HepG2 (cell line): Measurements from ENCODE around the gene MCM10. TPM values are rescaled to one million over a fixed set of nuclear protein-coding genes. Genes with fewer than 3 reads are reported as not detected.

Experiments used
- ATAC-seq: fragments of 200-7000 bp; cut with Tn5 transposase; 3 replicates; pipeline ENCODE4 v1.9.1; 2020; ENCODE audit warnings: mild to moderate bottlenecking, moderate library complexity
- BruUV-seq: library from RNA; stranded (reverse); fragments of 400-500 nt; replicated peaks from 2 replicates; lab custom pipeline; 2021; lab: Mats Ljungman, UMichigan
- CTCF ChIA-PET: fragments of 300-600 bp; formaldehyde crosslinking; extraction: SDS; loops from one replicate; lab custom pipeline; 2021; ENCODE audit warnings: low total read pairs, inconsistent platforms, low intra/inter-chr PET ratio; lab: Yijun Ruan, JAX
- POLR2A ChIA-PET: fragments of 350-600 bp; sonication (Branson Sonifier 250); formaldehyde crosslinking; loops from one replicate; lab custom pipeline; 2020; ENCODE audit warnings: antibody characterized with exemption, inconsistent platforms; lab: Yijun Ruan, JAX
- DNase-seq: peaks from one replicate; pipeline ENCODE4 v3.0.0-alpha.2; 2015; ENCODE audit warnings: low spot score
- FAIRE-seq: peaks from 3 replicates; lab custom pipeline; 2011; peaks lifted over from hg19 to GRCh38; lab: Jason Lieb, UNC
- H2AFZ ChIP-seq: one replicate; pipeline ENCODE4 v1.6.1; 2011; ENCODE audit warnings: low read length, inconsistent platforms
- H3K27ac ChIP-seq: fragments of 300-600 bp; 3 replicates; pipeline ENCODE4 v1.8.0; 2011; ENCODE audit warnings: mixed run types, mild to moderate bottlenecking, mixed read lengths, low read length, inconsistent platforms; ENCODE audit not compliant: insufficient read depth; ENCODE audit errors: extremely low read length
- H3K27me3 ChIP-seq, 2 experiments: fragments of 200-600 bp in 1 of 2; 2 replicates in 1 of 2; 3 replicates in 1 of 2; pipeline versions ENCODE4 v1.6.0 to v1.8.0; 2011; ENCODE audit warnings: low read length in 2 of 2, mild to moderate bottlenecking in 2 of 2, moderate library complexity in 2 of 2, inconsistent platforms in 1 of 2; ENCODE audit not compliant: insufficient read depth in 2 of 2, control insufficient read depth in 1 of 2
- H3K36me3 ChIP-seq, 2 experiments: fragments of 200-600 bp in 1 of 2; replicated peaks in 1 of 2; 2 replicates in 1 of 2; 3 replicates in 1 of 2; pipeline versions ENCODE4 v1.5.1 to v1.8.0; 2011; ENCODE audit warnings: low read length in 2 of 2, inconsistent platforms in 1 of 2; ENCODE audit not compliant: insufficient read depth in 2 of 2, control insufficient read depth in 1 of 2
- H3K4me1 ChIP-seq: 2 replicates; pipeline ENCODE4 v1.5.1; 2012; ENCODE audit warnings: low read length, inconsistent platforms; ENCODE audit not compliant: insufficient read depth
- H3K4me2 ChIP-seq: 2 replicates; pipeline ENCODE4 v1.6.0; 2011; ENCODE audit warnings: low read depth, low read length, inconsistent platforms
- H3K4me3 ChIP-seq, 3 experiments: fragments of 200-600 bp in 1 of 3; sonication (generic), shearing (Covaris generic) in 1 of 3; replicated peaks in 1 of 3; 2 replicates each; pipeline ENCODE4 v1.5.1; 2011 to 2016; ENCODE audit warnings: low read length in 3 of 3, inconsistent platforms in 2 of 3, low read depth in 2 of 3, mild to moderate bottlenecking in 2 of 3, control low read depth in 1 of 3, mixed read lengths in 1 of 3; ENCODE audit not compliant: insufficient read depth in 1 of 3
- H3K79me2 ChIP-seq: one replicate; pipeline ENCODE4 v1.6.1; 2011; ENCODE audit warnings: low read length, inconsistent platforms; ENCODE audit not compliant: insufficient read depth
- H3K9ac ChIP-seq: 2 replicates; pipeline ENCODE4 v1.6.0; 2011; ENCODE audit warnings: mild to moderate bottlenecking, low read depth, low read length, inconsistent platforms; ENCODE audit not compliant: insufficient read depth
- H3K9me3 ChIP-seq: 2 replicates; pipeline ENCODE4 v1.5.1; 2012; ENCODE audit warnings: mild to moderate bottlenecking, low read length
- H4K20me1 ChIP-seq: 2 replicates; pipeline ENCODE4 v1.6.0; 2011; ENCODE audit warnings: inconsistent platforms, mild to moderate bottlenecking, low read length, moderate library complexity; ENCODE audit not compliant: insufficient read depth
- HHEX ChIP-seq: IDR thresholded peaks from 2 replicates; pipeline ENCODE4 v1.6.1; 2016; ENCODE audit warnings: control low read depth
- SCMH1 ChIP-seq: sonication (generic); formaldehyde crosslinking; IDR thresholded peaks from 2 replicates; pipeline ENCODE4 v1.9.0; 2021; ENCODE audit warnings: missing genetic modification reagents, mild to moderate bottlenecking, borderline replicate concordance
- SUZ12 ChIP-seq: fragments of 150-350 bp; IDR thresholded peaks from 2 replicates; pipeline ENCODE4 v1.6.1; 2014; ENCODE audit warnings: low read depth, low read length
- ZNF737 ChIP-seq: sonication (generic); formaldehyde crosslinking; IDR thresholded peaks from 2 replicates; pipeline ENCODE4 v1.5.0; 2020; ENCODE audit warnings: missing genetic modification reagents, mild to moderate bottlenecking, borderline replicate concordance
- ZNF768 ChIP-seq: sonication (generic); formaldehyde crosslinking; IDR thresholded peaks from 2 replicates; pipeline ENCODE4 v1.4.0; 2020; ENCODE audit warnings: missing genetic modification reagents
- ZNF83 ChIP-seq: sonication (generic); formaldehyde crosslinking; IDR thresholded peaks from 2 replicates; pipeline ENCODE4 v1.4.0; 2020; ENCODE audit warnings: missing genetic modification reagents, mild to moderate bottlenecking, borderline replicate concordance
- WGBS: methylation state at CpG from one replicate; pipeline ENCODE4 v1.1.6; 2017; ENCODE audit warnings: low lambda C conversion rate; 5-methylcytosine and 5-hydroxymethylcytosine counted together
- in situ Hi-C: cut with HindIII; loops from 2 replicates; pipeline ENCODE4 v1.10.0; 2017; ENCODE audit warnings: low pct_unique_long_range_greater_than_20kb; ENCODE audit not compliant: extremely low pct_ligation_motif_present
- intact Hi-C: fragments of 100-400 bp; cut with micrococcal nuclease; formaldehyde crosslinking; loops from one replicate; pipeline ENCODE4 v1.10.0; 2022; ENCODE audit not compliant: unreplicated experiment
- polyA plus RNA-seq, 8 experiments: library from polyadenylated mRNA; depleted of rRNA in 3 of 8; stranded (reverse) in 7 of 8; unstranded in 1 of 8; fragments of >200 nt; fragmentation: Illumina TruSeq in 4 of 8; extraction: Trizol in 4 of 8; gene quantifications; 2 replicates each; pipeline versions ENCODE4 v1.2.1 to v1.2.3, GENCODE V29; 2011 to 2016; ENCODE audit warnings: low read depth in 4 of 8, missing spikeins in 1 of 8, mixed read lengths in 1 of 8; ENCODE audit not compliant: insufficient read depth in 1 of 8
- total RNA-seq, 5 experiments: library from RNA; depleted of rRNA; stranded (reverse); fragments of >200 nt; fragmentation: Illumina TruSeq; extraction: Trizol; gene quantifications; 2 replicates each; pipeline ENCODE4 v1.2.3, GENCODE V29; 2016; ENCODE audit warnings: low read depth in 1 of 5

The MCM10 gene
- total and polyA plus RNA-seq, 2 of the 13 experiments (the other 11 are each of a cell fraction or from before 2014, with no cell fraction given), result 2.8 to 31.3 TPM

DNA sequence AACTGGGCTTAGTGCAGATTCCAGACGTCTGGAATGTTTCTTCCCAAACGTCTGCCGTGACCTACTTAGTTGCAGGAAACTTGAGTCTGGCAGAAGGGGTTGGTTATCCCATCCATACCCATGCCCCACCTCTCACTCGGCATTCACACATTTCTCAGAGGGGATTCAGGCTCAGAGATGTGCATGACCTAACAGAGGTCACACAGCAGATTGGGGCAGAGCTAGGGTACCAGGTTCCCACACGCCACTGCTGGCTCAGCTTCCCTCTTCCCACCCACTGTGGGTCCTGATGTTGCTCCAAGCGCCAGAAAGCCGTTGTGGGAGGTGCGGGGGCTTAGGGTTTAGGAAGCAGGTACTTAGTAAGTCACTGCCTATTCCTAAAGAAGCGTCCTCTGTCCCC is 69.8 kb downstream of the MCM10 start:
- no peak overlapping the region for H3K9ac ChIP-seq
- in situ Hi-C loops, result no loop called here
- peaks cover 7% of the 10 kb centered on the region for H3K4me1 ChIP-seq
- H4K20me1 ChIP-seq, result no peaks in the 10 kb centered on the region
- ATAC-seq, result no peak
- 19% methylated on average over 8 of the region's 9 CpGs for WGBS
- H3K27me3 ChIP-seq, result peaks cover 3 to 8% of the 10 kb centered on the region in 2 experiments; a peak in 3 of 5 replicates
- TF ChIP-seq ZNF768 (CRISPR knock-in tag) (peak; percentile 92), SUZ12 (no peak)
- TF ChIP-seq, all 625 proteins: peak for 1
- ChIA-PET CTCF (no interaction called here), POLR2A (no interaction called here)
- intact Hi-C loops, result no loop called here
- Histone ChIP-seq H3K27ac (no peak overlapping the region), H3K4me3 (no peak overlapping the region), H3K9me3 (no peaks in the 10 kb centered on the region), H3K79me2 (no peaks in the 10 kb centered on the region), H3K36me3 (no peaks in the 10 kb centered on the region), H2AFZ (no peak overlapping the region), H3K4me2 (no peak overlapping the region)
- no peak for DNase-seq
- no TSS peak for BruUV-seq
- no peak for FAIRE-seq

- Histone ChIP-seq H2AFZ (no peak overlapping the region), H3K4me1 (peaks cover 13% of the 10 kb centered on the region), H3K27ac (no peak overlapping the region), H3K4me2 (no peak overlapping the region), H3K9me3 (no peaks in the 10 kb centered on the region), H4K20me1 (no peaks in the 10 kb centered on the region), H3K9ac (no peak overlapping the region), H3K36me3 (no peaks in the 10 kb centered on the region), H3K4me3 (no peak overlapping the region), H3K79me2 (no peaks in the 10 kb centered on the region), H3K27me3 (peaks cover 3 to 8% of the 10 kb centered on the region in 2 experiments; a peak in 3 of 5 replicates)
- no peak for TF ChIP-seq SCMH1 (CRISPR knock-in tag)
- no peak for TF ChIP-seq ZNF83
- TF ChIP-seq HHEX (CRISPR knock-in tag), result no peak
- no peak for TF ChIP-seq ZNF737 (CRISPR knock-in tag)
- CTCF ChIA-PET, result no interaction called here
- no peak for DNase-seq
- no TSS peak for BruUV-seq
- no peak for ATAC-seq
- 36% methylated on average over 5 of the region's 6 CpGs for WGBS
- no peak for FAIRE-seq
- in situ Hi-C loops, result no loop called here
- POLR2A ChIA-PET, result no interaction called here
- intact Hi-C loops, result no loop called here
These were observed 70.5 kb downstream of the MCM10 start for GRCh38 chr10:13231808-13232207.
